IPS-15b (cell line): ENCODE measurements around the gene KLRD1.

Experiments used
- H3K27me3 ChIP-seq: one replicate; pipeline ENCODE4 v1.6.1; 2013; ENCODE audit warnings: low read length; ENCODE audit not compliant: control insufficient read depth, insufficient read depth
- H3K36me3 ChIP-seq: one replicate; pipeline ENCODE4 v1.6.1; 2013; ENCODE audit warnings: low read length; ENCODE audit not compliant: control insufficient read depth, insufficient read depth
- H3K4me1 ChIP-seq: one replicate; pipeline ENCODE4 v1.6.1; 2013; ENCODE audit warnings: mild to moderate bottlenecking, low read length; ENCODE audit not compliant: control insufficient read depth, insufficient read depth
- H3K4me3 ChIP-seq: one replicate; pipeline ENCODE4 v1.5.1; 2013; ENCODE audit warnings: low read depth, low read length
- H3K9ac ChIP-seq: one replicate; pipeline ENCODE4 v1.6.1; 2013; ENCODE audit warnings: low read depth, mild to moderate bottlenecking, low read length
- H3K9me3 ChIP-seq: one replicate; pipeline ENCODE4 v1.6.1; 2013; ENCODE audit warnings: mild to moderate bottlenecking, low read length; ENCODE audit not compliant: control insufficient read depth, insufficient read depth

The KLRD1 gene, protein sequence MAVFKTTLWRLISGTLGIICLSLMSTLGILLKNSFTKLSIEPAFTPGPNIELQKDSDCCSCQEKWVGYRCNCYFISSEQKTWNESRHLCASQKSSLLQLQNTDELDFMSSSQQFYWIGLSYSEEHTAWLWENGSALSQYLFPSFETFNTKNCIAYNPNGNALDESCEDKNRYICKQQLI

DNA sequence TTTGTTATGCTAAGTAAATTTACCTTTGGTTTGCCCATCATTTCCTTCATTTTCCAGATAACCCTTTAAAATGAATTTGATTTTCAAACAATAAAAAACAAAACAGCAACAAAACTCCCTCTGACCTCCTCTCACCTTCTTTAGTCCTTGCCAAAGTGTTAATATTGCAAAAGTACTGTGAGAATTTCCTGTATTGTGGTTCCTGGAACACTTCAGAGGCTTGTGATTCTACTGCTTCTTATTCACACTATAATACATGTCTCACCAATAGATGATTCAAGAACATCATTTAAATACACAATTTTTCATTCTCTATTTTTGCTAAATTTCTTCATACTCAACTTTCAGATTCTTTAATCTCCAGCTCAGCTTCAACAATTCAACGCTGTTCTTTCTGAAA is at the start of gene KLRD1:
KLRD1 (plus strand) TSS at position 241 of the 400 bp plus-strand sequence. CDS start 208 bp downstream, outside the sequence.
- H3K27me3 ChIP-seq, result no peaks in the 10 kb centered on the region
- H3K36me3 ChIP-seq, result no peaks in the 10 kb centered on the region
- no peaks in the 10 kb centered on the region for H3K9me3 ChIP-seq
- H3K9ac ChIP-seq, result no peak within 1 kb of the TSS
- no peak within 1 kb of the TSS for H3K4me3 ChIP-seq
- no peaks in the 10 kb centered on the region for H3K4me1 ChIP-seq

DNA sequence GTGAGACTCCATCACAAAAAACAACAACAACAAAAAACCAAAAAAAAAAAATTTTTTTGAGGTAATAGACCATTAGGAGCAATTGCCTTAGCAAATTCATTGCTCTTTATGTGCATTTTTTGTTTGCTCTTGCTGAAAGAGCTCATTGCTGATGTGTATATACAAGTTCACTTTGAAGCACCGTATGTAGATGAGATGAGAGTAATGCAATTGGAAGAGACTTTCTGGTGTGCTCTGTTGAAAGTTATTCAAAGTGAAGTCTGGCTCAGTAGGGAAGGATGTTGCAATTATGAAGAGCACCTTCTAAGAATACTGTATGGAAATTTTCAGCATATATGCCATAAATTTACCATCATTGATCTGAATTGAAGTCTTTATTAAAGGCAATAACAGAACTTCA is 46.7 kb upstream of the KLRD1 start:
- no peaks in the 10 kb centered on the region for H3K9me3 ChIP-seq
- H3K27me3 ChIP-seq, result no peaks in the 10 kb centered on the region
- no peak overlapping the region for H3K4me3 ChIP-seq
- no peaks in the 10 kb centered on the region for H3K4me1 ChIP-seq
- H3K9ac ChIP-seq, result no peak overlapping the region
- no peaks in the 10 kb centered on the region for H3K36me3 ChIP-seq

DNA sequence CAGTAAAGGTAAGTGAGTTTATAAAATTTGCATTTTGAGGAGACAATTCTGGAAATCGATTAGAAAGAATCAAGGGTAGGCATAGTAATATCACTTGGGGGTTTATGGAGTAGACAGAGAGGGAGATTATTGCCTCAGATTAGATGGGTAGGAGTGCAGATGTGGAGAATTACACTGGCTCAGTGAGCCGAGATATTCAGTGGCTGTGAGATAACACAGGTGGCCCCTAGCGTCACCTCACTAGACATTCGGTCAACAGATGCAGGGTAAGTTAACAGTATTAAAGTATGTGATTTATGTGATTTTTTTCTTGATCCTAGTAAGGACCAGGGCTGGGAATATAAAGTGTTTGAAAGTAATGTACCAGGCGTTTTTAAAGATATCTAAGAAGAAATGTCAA is 39.6 kb upstream of the KLRD1 start:
- Histone ChIP-seq H3K27me3 (no peaks in the 10 kb centered on the region), H3K4me1 (no peaks in the 10 kb centered on the region), H3K9ac (no peak overlapping the region), H3K36me3 (no peaks in the 10 kb centered on the region), H3K4me3 (no peak overlapping the region), H3K9me3 (no peaks in the 10 kb centered on the region)

DNA sequence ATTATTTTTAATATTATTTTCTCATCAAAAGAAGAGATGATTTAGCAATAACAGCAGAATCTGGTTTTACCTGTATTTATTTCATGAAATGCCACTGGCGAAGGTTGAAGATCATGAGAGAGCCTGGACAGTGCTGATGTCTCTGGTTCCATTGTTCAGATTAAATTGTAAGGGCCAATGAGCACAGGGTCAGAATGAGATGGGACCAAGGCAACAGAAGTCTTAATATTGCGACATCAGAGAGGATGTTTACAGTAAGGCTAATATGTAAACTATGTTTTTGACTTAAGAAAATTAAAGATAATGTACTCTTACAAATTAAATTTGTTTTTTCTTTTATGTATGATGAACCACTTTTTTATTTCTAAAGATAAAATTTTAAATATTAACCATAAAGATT is 35.2 kb upstream of the KLRD1 start:
- Histone ChIP-seq H3K36me3 (no peaks in the 10 kb centered on the region), H3K9me3 (no peaks in the 10 kb centered on the region), H3K9ac (no peak overlapping the region), H3K4me1 (no peaks in the 10 kb centered on the region), H3K27me3 (no peaks in the 10 kb centered on the region), H3K4me3 (no peak overlapping the region)

DNA sequence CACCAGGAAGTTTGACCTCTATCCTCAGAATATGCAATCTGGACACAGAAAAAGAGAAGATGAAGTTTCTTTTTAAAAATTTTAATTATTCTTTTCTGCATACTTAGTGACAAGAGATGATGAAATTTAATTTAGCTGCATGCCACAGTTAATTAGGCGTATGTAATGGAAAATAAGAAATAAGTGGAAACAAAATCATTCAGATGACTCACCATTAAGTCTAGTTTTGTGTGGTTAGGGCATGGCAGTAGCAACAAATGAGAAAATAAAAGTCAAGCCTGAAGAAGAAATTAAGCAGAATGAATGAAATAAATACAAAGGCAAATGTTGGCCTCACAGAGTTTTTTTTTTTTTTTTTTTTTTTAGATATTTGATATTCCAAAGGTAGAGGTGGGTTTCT is 30.9 kb upstream of the KLRD1 start:
- Histone ChIP-seq H3K4me3 (no peak overlapping the region), H3K9me3 (no peaks in the 10 kb centered on the region), H3K9ac (no peak overlapping the region), H3K27me3 (no peaks in the 10 kb centered on the region), H3K4me1 (no peaks in the 10 kb centered on the region), H3K36me3 (no peaks in the 10 kb centered on the region)

DNA sequence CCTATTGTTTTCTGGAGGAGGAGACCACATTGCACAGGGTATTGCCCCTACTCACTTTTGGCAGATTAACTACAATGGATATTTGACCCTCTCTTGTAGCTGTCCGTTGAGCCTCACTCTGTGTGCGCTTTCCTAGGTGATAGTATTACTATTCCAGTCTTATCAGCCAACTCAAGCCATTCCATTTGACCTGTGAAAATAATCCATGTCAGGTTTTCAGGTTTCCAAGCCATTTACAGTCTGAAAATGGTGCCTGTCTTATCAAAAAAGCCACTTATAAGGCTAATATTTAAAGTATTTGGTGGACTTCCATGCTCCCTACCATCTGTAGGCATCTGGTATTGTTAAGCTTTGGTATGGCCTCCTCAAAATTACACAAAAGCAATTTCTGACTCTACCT is 29.6 kb upstream of the KLRD1 start:
- H3K36me3 ChIP-seq, result no peaks in the 10 kb centered on the region
- no peak overlapping the region for H3K4me3 ChIP-seq
- H3K27me3 ChIP-seq, result no peaks in the 10 kb centered on the region
- H3K9me3 ChIP-seq, result no peaks in the 10 kb centered on the region
- H3K4me1 ChIP-seq, result no peaks in the 10 kb centered on the region
- no peak overlapping the region for H3K9ac ChIP-seq

DNA sequence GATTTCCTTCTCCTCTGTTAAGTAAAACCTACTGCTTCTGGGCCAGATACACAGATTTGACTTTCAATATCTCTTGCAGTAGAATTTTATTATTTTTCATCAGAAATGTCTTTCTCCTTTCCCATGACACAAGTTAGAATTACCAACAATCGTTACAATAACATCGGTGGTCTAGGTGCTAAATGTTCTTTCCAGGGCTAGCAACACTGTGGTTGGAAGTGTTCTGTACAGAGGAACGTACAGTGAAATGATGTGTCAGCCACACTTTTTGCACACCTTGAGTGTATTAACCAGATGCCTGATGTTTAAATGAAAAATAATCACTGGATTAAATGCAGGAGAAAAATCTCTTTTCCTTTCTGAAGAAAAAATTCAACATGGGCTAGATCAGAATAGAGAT is 27.7 kb upstream of the KLRD1 start:
- Histone ChIP-seq H3K27me3 (no peaks in the 10 kb centered on the region), H3K9me3 (no peaks in the 10 kb centered on the region), H3K4me1 (no peaks in the 10 kb centered on the region), H3K4me3 (no peak overlapping the region), H3K9ac (no peak overlapping the region), H3K36me3 (no peaks in the 10 kb centered on the region)

DNA sequence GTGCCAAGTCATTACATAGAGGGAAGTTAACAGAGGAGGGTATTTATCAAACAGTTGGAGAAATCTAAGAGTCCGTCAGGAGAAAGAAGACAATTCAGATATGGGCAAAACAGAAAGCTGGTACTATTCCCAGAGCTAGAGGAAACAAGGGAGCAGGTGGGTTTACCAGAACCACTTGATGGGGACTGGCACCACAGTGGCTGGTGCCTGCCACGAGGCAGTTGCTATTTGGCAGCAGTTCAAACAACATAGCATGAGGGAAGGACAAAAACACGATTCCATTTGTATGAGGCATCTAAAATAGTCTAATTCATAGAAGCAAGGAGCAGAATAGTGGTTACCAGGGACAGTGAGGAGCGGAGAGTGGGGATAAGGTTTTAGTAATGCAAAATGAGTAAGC is 24.6 kb upstream of the KLRD1 start:
- Histone ChIP-seq H3K4me1 (no peaks in the 10 kb centered on the region), H3K36me3 (no peaks in the 10 kb centered on the region), H3K9ac (no peak overlapping the region), H3K27me3 (no peaks in the 10 kb centered on the region), H3K4me3 (no peak overlapping the region), H3K9me3 (no peaks in the 10 kb centered on the region)

DNA sequence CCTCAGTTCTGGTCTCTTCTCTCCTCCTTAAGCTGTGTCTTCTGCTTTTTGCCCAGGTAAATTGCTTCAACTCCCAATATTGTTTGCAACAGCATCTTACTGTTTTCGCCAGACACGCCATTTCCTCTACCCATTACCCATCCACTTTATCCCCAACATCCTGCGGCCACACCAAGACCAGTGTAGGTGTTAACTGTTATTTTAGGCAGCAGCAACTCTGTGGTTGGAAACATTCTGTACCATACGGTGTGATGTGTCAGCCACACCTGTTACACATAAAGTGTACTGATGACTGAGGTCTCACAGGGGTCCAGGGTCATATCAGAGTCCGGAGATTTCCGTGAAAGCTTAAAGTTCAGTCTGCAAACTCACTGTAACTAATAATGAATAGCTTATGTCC is 21.8 kb upstream of the KLRD1 start:
- Histone ChIP-seq H3K27me3 (no peaks in the 10 kb centered on the region), H3K9ac (no peak overlapping the region), H3K4me3 (no peak overlapping the region), H3K36me3 (no peaks in the 10 kb centered on the region), H3K4me1 (no peaks in the 10 kb centered on the region), H3K9me3 (no peaks in the 10 kb centered on the region)

DNA sequence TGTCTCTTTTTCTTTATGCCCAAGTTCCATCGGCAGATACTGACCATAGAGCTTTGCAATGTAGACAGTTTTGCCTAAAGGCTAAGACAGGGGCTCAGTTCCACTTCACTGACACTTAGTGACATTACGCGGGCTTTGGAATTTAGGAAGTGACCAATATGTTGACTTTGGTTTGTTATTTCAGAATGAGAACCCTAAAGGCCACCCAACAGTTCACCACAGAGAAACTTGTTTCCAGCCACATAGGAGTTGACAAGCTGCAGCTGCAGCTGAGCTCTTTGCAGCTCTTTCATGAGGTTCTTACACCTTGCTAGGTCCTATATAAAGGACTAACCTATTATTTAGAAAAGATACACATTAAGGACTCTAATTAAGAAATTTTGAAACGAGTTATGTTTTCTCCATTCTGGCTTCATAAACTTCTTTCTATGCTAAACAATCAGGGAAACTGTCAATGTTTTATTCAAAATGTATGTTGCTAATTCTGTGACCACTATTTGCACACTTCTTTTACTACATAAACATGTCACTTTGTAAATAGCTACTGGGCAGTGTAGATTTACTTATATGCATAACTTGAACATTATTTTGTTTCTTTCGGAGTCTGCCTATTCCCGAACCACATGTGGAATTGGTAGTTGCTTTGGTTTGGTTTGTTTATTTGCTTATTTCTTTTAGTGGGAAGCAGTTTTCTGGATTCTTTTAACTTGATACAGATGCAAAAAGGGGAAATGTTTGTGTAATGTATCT is 18.5 kb upstream of the KLRD1 start:
- no peaks in the 10 kb centered on the region for H3K27me3 ChIP-seq
- no peaks in the 10 kb centered on the region for H3K9me3 ChIP-seq
- H3K4me1 ChIP-seq, result no peaks in the 10 kb centered on the region
- H3K36me3 ChIP-seq, result no peaks in the 10 kb centered on the region
- H3K9ac ChIP-seq, result no peak overlapping the region
- H3K4me3 ChIP-seq, result no peak overlapping the region

DNA sequence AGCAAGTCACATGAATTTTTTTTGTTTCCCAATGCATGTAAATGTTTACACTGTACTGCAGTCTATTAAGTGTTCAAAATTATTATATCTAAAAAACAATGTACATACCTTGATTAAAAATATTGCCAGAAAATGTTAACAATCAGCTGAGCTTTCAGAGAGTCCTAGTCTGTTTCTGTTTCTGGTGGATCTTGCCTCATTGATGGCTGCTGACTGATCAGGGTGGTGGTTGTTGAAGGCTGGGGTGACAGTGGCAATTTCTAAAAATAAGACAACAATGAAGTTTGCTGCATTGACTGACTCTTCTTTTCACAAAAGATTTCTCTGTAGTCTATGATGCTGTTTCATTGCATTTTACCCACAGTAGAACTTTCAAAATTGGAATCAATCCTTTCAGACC is 16.6 kb upstream of the KLRD1 start:
- no peak overlapping the region for H3K9ac ChIP-seq
- no peaks in the 10 kb centered on the region for H3K36me3 ChIP-seq
- no peaks in the 10 kb centered on the region for H3K27me3 ChIP-seq
- H3K9me3 ChIP-seq, result no peaks in the 10 kb centered on the region
- H3K4me3 ChIP-seq, result no peak overlapping the region
- H3K4me1 ChIP-seq, result no peaks in the 10 kb centered on the region

DNA sequence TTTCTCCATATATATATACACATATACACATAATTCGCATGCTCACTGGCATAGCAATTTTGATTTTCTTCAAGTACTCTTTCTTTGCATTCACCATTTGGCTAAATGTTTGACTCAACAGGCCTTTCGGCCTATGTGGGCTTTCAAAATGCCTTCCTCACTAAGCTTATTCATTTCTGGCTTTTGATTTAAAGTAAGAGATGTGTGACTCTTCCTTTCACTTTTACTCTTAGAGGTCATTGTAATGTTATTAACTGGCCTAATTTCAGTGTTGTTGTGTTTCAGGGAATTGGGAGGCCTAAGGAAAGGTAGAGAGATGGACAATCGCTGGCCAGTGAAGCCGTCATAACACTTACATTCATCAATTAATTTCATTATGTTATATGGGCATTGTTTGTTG is 14.5 kb upstream of the KLRD1 start:
- Histone ChIP-seq H3K36me3 (no peaks in the 10 kb centered on the region), H3K4me1 (no peaks in the 10 kb centered on the region), H3K9ac (no peak overlapping the region), H3K9me3 (no peaks in the 10 kb centered on the region), H3K4me3 (no peak overlapping the region), H3K27me3 (no peaks in the 10 kb centered on the region)
